Left lobe of liver (tissue), 2 donors: ENCODE measurements around the gene CTSW. TPM values are rescaled to one million over a fixed set of nuclear protein-coding genes. Genes with fewer than 3 reads are reported as not detected.

Source experiments
- ATAC-seq: fragments of 200-7000 bp; cut with Tn5 transposase; one replicate; pipeline ENCODE4 v1.9.1; 2020; ENCODE audit warnings: mild to moderate bottlenecking, moderate library complexity
- DNase-seq: peaks from one replicate; pipeline ENCODE4 v3.0.0-alpha.2; 2020; ENCODE audit warnings: low spot score
- total RNA-seq: library from RNA; stranded (reverse); gene quantifications from one replicate; pipeline ENCODE4 v1.2.1, GENCODE V29; 2021
- donor health status: DM: no; HTN: no; CAD: no; lungs with moderate emphysema.
- donor health status: DM: no; HTN: yes; CAD: no.

The CTSW gene
- total RNA-seq, 1 donor from 2014 or later, result 0.63 TPM

- DNase-seq (no peak), ATAC-seq (peak; percentile 28)
Measured at GRCh38 chr11:65899356-65900124, 19.9 kb downstream of the CTSW start.

GRCh38 chr11:65900125-65900898 lies 20.7 kb downstream of the CTSW start, which contains the start of gene FOSL1:
TSS of gene FOSL1 (minus strand) at chr11:65900388. CDS start at chr11:65900339, 49 bp downstream.
- ATAC-seq, result peak; percentile 89
- DNase-seq, result peak; percentile 79

GRCh38 chr11:65900899-65901180 lies 21.2 kb downstream of the CTSW start:
- DNase-seq (no peak), ATAC-seq (no peak)

- DNase-seq (no peak), ATAC-seq (no peak)
Measured at GRCh38 chr11:65903068-65903481, 23.4 kb downstream of the CTSW start.

- no peak for ATAC-seq
- no peak for DNase-seq
Measured at GRCh38 chr11:65903715-65904114, 24.1 kb downstream of the CTSW start.

GRCh38 chr11:65906602-65907001 lies 27.0 kb downstream of the CTSW start:
- ATAC-seq, result no peak

GRCh38 chr11:65907878-65908277 lies 28.2 kb downstream of the CTSW start:
- ATAC-seq, result no peak
- no peak for DNase-seq

More at GRCh38 chr11:65906602-65907001, 27.0 kb downstream of the CTSW start:
- no peak for DNase-seq

- DNase-seq, result no peak
- peak; percentile 66 for ATAC-seq
Measured at GRCh38 chr11:65911682-65912568, 32.3 kb downstream of the CTSW start.

- ATAC-seq, result no peak
Measured at GRCh38 chr11:65912845-65913244, 33.2 kb downstream of the CTSW start.

GRCh38 chr11:65915101-65915820 lies 35.6 kb downstream of the CTSW start:
- ATAC-seq (no peak), DNase-seq (no peak)

More at GRCh38 chr11:65912845-65913244, 33.2 kb downstream of the CTSW start:
- DNase-seq, result no peak

GRCh38 chr11:65915821-65916251 lies 36.2 kb downstream of the CTSW start:
- DNase-seq (no peak), ATAC-seq (no peak)

GRCh38 chr11:65916391-65916790 lies 36.8 kb downstream of the CTSW start:
- DNase-seq, result no peak
- ATAC-seq, result no peak

- DNase-seq (no peak), ATAC-seq (no peak)
Measured at GRCh38 chr11:65917077-65917433, 37.4 kb downstream of the CTSW start.

- no peak for ATAC-seq
- no peak for DNase-seq
Measured at GRCh38 chr11:65917434-65918210, 38.0 kb downstream of the CTSW start.

- DNase-seq (no peak), ATAC-seq (no peak)
Measured at GRCh38 chr11:65918211-65919140, 38.8 kb downstream of the CTSW start, which contains the start of gene C11orf68. TSS of gene C11orf68 (minus strand) at chr11:65919062. CDS start at chr11:65919031, 31 bp downstream.

GRCh38 chr11:65919141-65919572 lies 39.5 kb downstream of the CTSW start, which contains the start of gene DRAP1:
TSS of gene DRAP1 (plus strand) at chr11:65919426. CDS start at chr11:65919502, 76 bp downstream.
- ATAC-seq, result peak; percentile 92
- DNase-seq, result peak; percentile 99

- DNase-seq (peak; percentile 63), ATAC-seq (peak; percentile 55)
Measured at GRCh38 chr11:65919573-65920371, 40.1 kb downstream of the CTSW start.
